GM18508 (cell line): Measurements from ENCODE around the gene MYO1C.

ENCODE experiments used
- ATAC-seq: cut with Tn5 transposase; IDR thresholded peaks from one replicate; pipeline ENCODE4 v1.9.1; 2021; ENCODE audit warnings: moderate number of reproducible peaks; ENCODE audit not compliant: insufficient read depth, unreplicated experiment

The MYO1C gene

GRCh38 chr17:1485423-1486376, 6.8 kb downstream of the MYO1C start:
- ATAC-seq = no peak

GRCh38 chr17:1484676-1485422, 7.6 kb downstream of the MYO1C start:
- no peak for ATAC-seq

DNA sequence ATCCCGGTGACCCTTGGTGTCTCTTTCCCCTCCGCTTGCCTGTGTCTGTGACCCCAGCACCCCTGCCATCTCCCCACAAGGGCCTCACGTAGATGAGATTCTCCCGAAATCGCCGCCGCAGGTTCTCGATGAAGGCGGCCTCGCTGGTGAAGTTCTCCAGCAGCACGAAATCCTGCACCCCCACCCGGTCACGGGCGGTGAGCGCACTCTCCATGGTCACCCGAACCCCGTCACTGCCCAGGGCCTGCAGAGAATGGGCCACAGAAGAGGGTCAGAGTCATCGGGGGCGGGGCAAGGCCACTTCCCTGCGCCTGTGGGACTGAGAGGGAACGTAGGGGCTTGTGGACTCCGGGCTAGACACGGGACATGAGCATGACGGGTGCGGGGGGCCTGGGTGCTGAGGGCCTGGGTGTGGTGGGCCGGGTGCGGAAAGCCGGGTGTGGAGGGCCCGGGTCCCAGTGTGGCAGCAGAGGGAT, 8.4 kb downstream of the MYO1C start:
- no peak for ATAC-seq

DNA sequence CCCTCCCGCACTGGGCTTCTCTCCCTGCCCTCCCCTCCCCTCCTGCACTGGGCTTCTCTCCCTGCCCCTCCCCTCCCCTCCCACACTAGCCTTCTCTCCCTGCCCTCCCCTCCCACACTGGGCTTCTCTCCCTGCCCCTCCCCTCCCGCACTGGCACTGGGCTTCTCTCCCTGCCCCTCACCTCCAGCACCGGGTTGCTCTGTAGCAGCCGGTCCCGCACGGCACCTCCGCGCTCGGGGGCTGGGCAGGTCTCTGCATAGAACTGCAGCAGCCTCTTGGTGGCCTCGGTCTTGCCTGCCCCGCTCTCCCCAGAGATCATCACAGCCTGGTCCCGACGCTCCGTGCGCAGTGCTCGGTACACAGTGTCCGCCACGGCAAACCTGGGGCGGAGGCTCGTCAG, 9.8 kb downstream of the MYO1C start:
- ATAC-seq = no peak

GRCh38 chr17:1481736-1482135, 10.8 kb downstream of the MYO1C start:
- no peak for ATAC-seq

GRCh38 chr17:1480747-1481465, 11.6 kb downstream of the MYO1C start:
- ATAC-seq = no peak

- ATAC-seq = no peak
These were observed 14.1 kb downstream of the MYO1C start for GRCh38 chr17:1478418-1478817.

DNA sequence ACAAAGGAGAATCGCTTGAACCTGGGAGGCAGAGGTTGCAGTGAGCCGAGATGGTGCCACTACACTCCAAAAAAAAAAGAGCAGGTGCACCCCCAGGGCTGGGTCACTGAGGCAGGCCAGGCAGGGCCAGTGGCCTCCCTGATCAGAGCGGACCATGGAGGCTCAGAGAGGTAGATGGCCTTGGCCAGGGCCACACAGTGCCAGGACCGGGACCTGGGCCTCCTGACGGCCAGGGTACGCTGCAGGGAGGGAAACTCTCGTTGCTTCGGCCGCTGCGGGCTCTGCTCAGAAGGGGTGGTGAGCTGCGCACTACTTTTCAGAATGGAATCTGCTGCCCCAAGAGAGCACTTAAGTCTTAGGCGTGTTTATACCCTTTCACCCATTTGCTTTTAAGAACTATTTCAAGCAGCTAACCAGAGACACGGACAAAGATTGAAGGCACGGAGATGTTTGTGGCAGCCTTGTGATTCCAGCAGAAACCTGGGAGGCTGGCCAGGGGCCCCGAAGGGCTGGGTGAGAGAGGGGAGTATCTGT, 17.1 kb downstream of the MYO1C start:
- no peak for ATAC-seq

- no peak for ATAC-seq
These were observed 17.9 kb downstream of the MYO1C start for GRCh38 chr17:1474402-1475189.

- ATAC-seq = no peak
These were observed 18.6 kb downstream of the MYO1C start for GRCh38 chr17:1473841-1474240.

DNA sequence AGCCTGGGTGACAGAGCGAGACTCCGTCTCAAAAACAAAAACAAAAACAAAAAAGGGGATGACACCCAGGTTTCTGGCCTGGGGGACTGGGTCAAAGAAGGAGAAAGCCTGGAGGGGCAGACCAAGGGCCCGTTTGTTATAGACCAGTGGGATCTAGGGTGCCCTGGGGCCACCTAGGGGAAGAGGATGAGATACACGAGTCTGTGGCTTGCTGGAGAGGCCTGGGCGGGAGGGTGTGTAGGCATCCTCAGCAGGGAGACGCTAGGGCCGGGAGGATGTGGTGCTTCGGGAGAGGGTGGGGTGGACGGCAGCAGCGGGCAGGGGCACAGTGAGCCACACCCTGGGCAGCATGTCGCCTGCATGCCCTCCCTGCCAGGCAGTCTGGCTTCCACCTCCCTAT, 19.3 kb downstream of the MYO1C start:
- ATAC-seq = no peak

GRCh38 chr17:1471911-1472821, 20.3 kb downstream of the MYO1C start:
- ATAC-seq = no peak

DNA sequence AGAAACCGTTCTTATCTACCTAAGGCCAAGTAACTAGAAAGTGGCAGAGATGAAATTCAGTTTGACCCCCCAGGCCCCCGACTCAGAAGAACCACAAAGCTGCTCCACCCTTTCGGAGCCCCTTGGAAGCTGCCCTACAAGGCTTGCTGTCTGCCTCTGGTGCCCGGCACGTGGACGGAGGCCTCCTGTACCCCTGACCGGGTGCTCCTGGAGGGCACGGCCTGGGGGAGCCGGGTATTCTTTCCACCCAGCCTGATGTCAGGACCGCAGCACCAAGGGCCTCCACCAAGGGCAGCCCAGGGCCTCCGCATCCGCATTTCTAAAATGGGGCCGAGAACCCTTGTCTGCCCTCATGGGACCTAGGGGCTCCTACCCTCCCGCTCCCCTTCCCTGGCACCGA, 21.0 kb downstream of the MYO1C start:
- ATAC-seq = no peak

DNA sequence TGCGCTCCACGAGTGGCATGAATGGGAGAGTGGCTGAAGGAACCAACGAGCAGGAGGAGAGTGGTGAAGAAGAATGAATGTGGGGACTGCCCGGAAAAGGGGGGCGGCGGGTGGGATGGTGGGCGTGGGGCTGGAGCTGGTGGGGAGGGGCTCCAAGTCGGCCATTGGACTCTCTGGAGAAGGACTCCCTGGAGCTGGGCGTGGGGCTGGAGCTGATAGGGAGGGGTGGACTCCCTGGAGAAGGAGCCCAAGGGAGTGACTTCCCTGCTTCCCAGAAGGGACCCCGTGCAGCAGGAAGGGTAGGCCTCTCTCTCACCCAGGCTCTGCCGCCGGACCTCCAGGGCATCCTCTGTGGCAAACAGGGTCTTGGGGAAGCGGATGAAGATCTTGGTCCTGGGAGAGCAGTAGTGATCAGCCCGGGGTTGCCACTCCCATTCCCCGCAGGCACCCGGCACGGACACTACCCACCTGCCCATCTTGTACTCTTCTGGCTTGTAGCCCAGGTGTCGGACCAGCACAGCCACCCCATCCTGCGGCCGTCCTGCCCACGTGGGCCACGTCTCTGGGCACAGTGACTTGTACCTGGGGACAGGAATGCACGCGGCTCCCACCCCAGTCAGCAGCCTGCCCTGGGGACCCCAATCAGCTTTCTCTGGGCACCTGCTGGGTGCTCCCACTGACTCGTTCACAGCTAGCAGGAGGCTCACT, 21.6 kb downstream of the MYO1C start:
- no peak for ATAC-seq

DNA sequence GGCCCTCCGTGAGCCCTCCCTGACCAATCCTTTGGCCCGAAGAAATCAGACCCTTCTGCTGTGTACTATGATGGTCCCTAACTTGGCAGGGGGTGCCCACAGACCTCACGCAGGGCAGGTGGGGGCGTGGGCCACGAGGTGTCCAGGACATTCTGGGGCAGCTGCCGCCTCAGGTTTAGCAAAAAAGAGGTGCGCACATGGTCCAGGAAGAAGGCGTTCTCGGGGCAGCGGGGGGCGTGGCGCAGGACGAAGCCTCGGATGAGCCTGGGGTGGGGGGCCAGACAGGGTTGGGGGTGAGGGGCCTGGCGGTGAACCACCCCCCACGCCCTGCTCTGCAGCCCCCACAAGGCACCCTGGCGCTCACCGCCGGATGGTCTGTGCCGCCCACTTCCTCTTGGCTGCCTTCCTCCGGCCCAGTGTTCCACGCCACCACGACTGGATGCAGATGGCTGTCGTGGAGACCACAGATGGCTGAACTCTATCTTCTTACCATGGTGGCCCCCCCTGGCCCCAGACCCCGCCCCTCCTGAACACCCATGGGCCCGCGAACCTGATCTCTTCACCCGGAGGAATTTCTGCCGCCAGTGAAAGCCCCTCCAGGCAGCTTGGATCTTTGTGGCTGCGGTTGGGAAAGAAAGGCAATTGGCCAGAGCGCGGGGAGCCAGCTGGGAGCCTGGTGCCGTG, 22.3 kb downstream of the MYO1C start:
- no peak for ATAC-seq

DNA sequence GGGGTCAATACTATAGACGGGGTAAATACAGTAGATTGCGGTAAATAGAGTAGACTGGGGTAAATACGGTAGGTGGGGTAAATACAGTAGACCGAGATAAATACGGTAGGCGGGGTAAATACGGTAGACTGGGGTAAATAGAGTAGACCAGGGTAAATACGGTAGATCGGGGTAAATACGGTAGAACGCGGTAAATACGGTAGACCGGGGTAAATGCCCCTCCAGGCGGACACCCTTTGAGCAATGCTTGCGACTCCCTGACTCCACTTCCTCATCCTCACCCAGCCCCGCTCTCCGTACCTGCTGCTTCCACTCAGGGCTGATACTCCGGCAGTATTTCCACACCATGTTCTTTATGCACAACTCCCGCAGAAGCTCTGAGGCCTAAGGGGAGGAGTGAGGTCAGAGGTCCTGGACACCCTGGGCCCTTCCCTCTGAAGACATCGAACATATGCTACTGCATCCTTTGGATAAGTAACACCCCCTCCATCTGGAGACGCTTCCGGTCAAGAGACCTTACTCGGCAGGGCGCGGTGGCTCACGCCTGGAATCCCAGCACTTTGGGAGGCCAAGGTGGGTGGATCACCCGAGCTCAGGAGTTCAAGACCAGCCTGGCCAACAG, 23.1 kb downstream of the MYO1C start:
- no peak for ATAC-seq

DNA sequence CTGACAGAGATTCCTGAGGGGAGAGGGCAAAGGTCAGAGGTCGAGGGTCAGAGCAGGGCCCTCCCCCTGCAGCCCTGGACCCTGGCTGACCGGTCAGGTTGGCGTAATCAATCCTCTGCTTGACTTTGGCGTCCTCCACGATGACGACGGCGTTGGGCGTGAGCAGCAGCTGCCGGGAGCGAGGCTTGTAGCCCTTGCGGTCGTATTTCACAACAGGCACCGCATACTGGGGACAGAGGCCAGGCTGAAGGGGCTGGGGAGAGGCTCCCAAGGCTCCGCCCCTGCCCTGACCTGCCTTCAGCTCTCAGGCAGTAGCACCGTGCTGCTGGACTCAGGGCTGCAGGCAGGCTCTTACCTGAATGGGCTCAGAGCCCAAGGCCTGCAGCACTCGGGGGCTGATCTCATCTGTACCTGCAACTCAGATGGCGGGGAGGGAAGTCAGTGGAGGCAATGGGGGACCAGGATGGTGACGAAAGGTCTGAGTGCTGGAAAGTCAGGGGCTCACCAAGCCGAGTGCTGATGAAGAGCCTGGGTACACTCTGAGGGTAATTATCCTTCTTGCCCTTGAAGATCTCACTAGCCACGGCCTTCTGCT, 24.5 kb downstream of the MYO1C start:
- ATAC-seq = no peak
